CD4-positive, alpha-beta T cell treated with Interleukin-12 subunit alpha and Interleukin-12 subunit beta, for 1 hour (primary cell): ENCODE measurements around the gene CIAO2B.
A peak's percentile ranks its signal among the peaks of the same experiment; 100 is the strongest.

Experiments used
- DNase-seq: peaks from one replicate; pipeline ENCODE4 v3.0.0-alpha.2; 2020

CIAO2B gene

DNA sequence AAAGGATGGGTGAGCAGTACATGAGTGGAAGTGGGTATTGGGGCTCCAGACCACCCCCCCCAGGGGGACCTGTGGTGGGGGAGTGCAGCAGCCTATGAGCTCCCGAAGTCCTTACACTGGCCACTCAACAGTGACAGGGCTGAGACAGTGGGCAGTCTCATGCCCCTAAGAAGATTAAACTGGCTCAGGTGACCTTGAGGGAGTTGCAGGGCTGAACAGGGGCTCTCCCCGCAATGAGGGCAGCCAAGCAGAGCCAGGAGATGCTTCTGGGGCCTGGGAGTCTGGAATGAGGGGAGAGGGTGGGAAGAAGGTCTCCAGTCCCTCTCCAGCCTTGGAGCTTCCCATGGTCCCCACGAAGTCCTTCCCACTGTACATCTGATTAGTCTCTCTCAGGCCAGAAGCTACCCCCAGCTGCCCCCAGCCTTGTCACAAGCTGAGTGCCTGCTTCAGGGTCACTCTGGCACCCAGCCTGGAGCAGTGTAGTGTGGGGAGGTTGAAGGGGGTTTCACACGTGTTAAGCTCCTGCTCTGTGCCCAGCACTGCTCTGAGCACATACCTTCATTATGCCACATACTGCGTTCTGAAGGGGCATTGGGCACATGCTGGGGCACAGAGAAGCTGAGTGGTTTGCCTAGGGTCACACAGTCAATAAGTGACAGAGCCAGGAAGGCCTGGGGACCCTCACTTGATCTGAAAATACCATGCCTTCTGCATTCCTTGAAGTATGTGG, 14.5 kb downstream of the CIAO2B start:
- DNase-seq = no peak

DNA sequence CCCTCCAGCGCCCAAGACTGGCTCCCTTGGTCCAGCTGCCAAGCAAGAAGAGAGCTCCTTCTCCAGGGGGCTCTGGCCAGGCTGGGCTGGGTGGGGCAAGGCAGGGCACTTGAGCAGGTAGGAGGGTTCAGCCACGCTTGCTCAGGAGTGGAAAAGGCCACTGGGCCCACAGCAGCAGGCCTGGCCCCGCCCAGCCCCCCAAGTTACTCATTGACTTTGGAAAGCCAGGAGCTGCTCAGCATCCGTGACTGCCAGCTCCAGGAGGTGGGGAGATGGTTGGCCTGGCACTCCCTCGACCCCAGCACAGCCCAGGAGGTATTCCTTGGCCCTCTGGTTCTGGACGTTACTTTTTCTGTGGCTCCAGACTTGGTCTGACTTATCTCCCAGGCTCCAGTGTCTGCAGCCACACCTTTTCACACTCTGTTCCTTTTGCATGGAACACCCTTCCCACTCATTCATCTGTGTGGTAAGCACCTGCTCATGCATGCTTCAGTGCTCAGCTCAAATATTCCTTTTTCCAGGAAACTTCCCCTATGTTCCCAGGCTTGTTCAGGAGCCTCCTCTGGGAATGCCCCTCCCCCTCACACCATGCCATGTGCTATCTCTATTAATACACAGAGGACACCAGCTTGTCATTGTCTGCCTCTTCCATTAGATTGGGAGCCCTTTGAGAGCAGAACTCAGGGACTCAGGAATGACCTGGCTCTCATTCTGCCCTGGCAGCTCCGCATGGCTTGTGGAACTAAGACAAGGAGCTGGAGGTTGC, 15.2 kb downstream of the CIAO2B start, which contains the start of gene CDH16:
TSS of gene CDH16 (minus strand) at position 83 of the 766 bp plus-strand sequence. CDS start 820 bp downstream, outside the sequence.
- DNase-seq = no peak

DNA sequence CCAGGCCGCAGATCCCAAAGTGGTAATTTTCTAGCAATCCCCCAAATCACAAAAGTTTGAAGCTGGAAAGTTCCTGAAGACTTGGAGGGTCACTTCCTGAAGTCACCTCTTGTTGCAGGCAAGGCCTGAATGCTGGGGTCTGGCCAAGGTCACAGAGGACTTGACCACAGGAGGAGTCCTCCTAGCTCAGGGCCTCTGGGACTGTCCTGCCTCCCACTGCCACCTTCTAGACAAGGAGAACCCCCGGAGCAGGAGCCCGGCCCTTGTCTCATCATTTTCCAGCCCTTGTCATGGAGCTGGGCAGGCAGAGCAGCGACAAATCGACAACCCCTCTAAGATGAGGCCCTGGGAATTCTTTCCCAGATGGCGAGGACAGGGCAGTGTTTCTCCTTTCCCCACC, 15.8 kb downstream of the CIAO2B start:
- no peak for DNase-seq

DNA sequence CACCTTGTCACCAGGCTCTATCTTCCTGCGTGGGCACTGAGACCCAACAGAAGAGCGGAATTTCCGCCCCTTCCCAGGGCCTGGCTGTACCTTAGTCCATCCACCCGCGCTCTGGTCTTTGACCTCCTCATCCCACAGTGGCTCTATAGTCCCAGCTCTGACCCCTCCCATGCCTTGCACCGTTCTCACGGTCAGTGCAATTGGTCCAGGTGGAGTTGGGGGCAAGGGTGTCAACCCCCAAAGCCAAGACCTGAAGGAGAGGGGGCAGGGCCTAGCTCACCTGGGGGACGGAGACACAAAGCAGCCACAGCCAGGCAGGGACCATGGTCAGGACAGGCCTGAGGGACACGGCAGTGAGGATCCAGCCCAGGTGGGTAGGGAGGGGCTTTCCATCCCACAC, 16.5 kb downstream of the CIAO2B start:
- DNase-seq = no peak

DNA sequence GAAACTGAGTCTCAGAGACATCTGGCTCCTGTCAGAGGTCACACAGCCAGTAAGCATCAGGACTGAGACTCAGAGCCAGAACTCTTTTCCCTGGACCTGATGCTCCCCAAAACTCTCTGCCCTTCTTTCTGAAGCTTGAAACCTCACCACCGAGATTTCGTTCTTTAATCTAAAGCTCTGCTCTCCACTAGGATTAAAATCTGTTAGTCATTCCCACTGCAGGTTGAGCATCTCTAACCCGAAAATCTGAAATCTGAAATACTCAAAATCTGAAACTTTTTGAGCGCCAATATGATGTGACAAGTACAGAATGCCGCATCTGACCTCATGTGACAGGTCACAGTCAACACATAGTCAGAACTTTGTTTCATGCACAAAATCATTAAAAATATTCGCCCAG, 17.7 kb downstream of the CIAO2B start:
- DNase-seq = no peak

DNA sequence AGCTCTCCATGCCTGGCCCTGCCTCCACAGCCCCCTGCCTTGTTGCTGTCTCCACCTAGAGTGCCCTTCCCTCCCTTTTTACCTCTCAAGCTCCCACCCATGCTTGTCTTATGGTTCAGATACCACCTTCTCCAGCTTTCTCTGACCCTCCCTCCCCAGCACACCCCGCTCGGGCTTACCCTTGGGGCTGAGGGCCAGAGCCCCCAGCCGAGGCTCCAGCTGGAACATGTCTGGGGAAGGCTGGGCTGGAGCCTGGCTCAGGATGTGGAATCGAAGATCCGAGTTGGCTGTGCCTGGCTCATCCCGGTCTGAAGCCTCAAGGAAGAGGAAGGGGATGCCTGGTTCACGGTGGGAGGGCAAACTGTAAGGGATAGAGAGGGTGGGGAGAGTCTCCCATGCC, 19.2 kb downstream of the CIAO2B start:
- DNase-seq = no peak

DNA sequence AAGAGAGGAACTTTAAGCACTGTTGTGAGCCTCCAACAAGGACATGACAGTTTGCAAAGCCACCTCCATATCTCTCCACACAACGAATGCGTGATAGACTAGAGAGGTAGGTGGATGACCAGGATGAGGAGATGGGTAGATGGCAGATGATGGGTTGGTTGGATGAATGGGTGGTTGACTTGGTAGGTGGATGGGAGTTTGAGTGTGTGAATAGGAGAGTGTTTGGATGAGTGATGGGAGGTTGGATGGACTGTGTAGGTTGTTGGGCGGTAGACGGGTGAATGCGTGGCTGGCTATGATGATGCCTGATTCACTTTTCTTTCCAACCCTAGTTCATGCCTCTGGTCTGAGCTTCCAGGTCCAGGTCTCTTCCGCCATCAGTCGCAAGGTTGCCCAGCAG, 19.7 kb downstream of the CIAO2B start:
- DNase-seq = no peak

DNA sequence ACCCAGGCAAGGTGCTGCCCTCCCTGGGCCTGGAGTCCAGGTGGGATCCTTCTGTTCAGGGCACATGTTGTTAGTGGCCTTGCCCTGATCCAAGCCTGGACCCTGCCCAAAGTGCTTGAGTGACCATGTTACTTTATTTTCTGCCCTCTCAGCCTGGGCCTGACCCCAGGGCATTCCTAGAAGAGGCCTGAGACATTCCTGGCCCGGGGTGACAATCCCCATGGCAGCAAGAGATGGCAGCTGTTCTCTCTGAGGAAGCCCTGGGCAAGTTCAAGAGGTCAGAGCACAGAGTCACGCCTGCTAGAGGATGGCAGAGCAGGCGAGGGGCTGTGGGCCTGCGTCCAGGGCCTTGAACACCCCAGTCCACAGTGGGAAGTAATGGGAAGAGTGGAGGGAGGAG, 20.5 kb downstream of the CIAO2B start:
- DNase-seq = no peak

DNA sequence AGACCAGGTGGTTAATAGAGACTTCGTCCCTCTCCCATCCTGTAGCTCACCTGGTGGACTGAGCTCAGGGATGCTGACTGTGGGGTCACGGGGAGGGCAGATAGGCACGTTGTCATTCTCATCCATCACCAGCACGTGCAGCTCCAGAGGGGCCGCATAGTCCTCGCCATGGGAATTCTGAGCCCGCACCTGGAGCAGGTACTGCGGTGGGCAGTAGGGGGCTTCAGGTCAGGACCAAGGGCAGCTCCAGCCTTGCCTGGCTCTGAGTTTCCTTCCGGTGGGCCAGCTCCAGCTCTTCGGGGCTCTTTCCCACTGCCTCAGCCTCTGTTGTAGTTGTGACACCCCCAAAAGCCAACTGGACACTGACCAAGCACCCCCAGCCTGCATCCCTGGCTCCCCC, 21.1 kb downstream of the CIAO2B start:
- DNase-seq = no peak

DNA sequence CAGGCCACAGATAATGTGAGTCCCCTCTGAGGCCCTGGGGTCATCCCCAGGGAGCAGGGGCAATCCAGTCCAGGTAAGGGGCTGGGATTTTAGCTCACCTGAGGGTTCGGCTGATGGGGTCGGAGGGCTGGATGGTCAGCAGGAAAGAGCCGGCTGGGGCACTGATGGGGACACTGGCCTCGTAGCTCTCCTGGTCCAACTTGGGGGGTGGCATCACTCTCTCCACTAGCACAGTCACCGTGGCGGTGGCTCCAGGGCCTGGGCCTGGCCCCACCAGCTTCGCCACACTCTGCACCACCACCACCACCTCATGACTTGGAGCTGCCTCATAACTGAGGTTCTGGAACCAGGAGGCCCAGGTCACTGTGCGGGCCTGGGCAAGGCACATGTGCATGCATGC, 22.4 kb downstream of the CIAO2B start:
- no peak for DNase-seq

DNA sequence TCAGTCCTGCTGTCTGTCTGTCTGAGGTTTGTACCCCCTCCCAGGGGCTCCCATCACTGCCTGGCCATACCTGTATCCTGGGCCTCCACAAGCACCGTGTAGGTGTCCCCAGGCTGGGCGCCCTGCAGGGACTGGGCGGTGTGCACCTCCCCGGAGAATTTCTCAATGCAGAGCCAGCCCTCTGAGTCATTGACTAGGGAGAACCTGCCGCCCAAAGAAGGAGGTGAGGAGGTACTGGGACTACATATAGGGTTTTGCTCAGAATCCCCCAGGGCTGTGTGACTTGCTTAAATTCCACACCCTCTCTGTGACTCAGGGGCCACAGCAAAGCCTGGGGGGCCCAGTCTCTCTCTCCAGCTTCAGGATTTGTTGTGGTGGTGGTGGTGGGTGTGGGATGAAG, 23.1 kb downstream of the CIAO2B start:
- no peak for DNase-seq

DNA sequence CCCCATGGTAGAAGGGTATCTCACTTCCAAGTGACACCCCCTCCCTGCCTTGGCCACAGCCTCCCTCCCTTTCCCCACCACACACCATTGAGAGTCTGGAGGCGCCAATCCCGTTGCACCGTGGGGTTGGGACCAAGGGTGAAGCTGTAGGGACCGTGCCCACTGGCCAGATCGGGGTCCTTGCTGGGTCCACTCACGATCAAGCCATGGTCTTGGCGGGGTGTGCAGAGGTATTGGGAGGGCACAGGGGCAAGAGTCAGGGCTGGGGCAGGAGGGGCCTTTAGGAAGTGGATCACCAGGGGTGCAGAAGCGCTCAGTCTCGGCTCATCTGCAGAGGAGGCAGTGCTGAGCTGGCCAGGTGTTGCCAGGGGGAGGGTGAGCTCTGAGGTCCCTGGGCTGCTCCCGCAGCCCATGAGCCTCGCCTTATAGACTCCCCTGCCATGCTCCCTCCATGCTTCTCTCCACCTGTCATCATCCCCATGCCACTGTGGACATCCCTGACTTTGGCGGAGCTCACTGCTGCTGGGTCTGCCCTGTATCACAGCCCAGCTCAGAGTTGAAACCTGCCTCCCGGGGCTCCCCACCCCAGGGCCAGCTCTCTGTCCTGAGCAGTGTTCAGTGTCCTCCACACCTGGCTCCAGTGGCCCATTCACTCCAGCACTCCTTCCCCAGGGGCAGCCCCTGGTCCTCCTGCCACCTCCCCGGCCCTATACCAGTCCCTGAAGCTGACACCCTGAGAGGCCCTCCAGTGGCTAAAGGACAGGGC, 23.8 kb downstream of the CIAO2B start:
- DNase-seq = no peak

DNA sequence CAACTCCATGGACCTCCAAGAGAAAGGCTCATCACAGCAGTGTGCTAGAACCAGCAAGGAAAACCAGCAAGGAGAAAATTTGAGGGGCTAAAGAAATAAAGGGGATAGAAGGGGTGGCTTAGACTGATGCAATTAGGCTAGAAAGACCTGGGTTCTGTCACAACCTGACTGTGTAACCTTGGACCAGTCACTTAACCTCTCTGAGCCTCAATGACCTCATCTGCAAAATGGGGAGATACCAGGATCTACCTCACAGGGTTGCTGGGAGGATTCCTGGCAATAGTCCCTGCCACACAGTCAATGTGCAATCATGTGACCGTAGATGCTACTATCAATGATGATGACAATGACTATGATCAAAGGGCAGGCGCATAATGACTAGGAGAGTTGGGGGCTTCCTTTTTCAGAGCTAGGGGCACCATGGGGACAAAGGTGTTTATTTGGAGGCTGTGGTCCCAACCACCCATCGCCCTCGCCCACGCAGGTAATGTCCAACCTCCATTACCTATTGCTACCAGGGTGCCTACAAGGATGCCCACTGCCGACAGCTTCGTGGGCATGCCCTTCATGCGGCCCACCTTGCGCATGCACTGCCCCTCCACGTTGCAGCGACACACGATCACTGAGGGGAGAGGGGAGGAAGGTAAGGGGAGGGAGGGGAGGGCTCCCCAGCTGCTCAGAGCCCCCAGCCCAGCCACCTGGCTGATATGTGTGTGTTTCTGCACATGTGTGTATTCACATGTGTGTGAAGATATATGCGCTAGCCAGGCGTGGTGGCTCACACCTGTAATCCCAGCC, 25.2 kb downstream of the CIAO2B start:
- no peak for DNase-seq

DNA sequence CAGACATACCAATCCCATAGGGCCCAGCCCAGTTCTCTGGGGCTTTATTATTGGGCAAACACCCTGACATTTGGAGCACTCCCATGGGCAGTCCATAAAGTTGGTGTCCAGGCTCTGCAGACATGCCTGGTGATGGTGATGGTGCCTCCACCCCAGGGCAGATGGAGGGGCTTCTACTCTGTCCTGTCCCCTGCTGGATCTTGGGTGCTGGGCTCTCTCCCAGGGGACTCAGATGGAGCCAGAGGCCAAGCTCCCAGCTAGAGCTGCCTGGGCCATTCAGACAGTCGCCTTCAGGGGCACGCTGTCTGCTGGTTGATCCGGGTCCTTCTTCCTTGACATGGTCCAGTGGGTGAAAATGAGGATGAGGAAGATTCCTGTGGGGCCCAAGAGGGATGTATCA, 26.1 kb downstream of the CIAO2B start:
- no peak for DNase-seq

DNA sequence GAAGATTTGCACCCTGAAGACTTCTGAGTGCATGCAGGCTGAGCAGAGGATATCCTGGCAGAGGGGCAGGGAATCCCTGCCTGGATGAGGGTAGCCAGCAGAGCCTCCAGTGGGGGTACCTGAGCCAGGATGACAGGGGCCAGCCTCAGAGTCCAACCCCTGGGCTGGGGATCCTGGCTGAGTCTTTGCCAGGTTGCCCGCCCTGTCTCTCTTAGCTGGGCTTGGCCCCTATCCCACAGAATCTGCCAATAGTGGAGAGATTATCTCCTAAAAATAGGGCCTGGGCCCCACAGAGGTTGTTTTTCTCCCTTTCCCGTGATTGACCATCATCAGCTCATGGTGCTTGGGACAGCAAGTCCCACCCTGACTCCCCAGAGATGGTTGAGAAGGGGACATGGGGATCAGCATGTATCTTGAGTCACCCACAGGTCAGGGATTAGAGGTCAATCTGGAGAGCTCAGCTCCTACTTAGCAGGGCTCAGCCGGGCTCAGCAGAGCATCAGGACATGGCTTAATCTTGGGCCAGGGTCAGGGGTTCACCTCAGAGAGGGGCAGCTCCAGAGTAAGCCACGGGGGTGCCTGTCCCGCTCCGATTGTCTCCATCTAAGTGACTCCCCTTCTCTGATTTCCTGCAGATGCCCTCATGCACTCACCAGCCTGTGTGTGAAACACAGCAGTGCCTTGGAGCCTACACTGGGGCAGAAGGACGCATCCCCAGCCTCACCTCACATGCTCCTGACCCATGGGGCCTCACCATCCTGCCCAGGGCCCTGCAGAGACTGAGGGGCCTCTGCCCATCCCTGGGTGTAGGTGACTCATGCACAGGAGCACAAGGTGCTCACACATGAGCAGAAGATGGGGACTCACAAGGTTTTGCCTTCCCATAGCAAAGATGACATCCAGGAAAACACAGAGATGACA, 27.0 kb downstream of the CIAO2B start:
- no peak for DNase-seq

DNA sequence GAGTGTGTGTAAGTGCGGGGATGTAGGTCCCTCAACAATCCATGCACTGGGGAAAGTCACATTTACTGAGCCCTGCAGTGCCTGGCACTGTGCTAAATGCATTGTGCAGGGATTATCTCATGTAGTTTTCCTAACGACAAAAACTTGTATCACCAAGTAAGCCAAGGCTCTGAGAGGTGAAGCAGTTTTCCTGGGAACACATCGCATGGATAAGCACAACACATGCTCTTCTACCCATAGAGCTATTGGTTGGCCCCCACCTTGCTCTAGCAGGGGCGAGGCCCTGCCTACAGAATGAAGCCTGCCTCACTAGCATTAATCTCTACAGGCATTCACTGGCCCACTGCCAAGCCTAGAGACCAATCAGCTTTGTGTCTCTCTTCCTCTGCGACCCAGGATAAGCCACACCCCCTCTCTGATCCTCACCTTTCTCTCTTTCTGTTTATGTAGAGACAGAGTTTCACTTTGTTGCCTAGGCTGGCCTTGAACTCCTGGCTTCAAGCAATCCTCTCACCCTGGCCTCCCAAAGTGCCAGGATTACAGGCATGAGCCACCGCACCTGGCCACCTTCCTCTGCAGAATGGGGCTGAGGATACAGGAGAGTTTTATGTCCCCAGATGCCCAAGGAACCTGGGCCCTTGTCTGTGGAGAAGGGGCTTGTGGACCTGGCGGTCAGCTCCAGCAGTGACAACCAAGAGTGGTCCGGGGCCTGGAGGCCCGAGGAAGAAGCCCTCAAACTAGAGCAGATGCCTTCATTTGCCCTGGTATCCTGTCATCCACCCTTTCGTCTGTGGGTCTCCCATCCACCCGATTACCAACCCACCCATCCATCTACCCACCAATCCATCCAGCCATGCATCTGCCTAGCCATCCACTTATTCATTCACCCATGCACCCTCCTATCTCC, 28.3 kb downstream of the CIAO2B start:
- peak; percentile 36 for DNase-seq

DNA sequence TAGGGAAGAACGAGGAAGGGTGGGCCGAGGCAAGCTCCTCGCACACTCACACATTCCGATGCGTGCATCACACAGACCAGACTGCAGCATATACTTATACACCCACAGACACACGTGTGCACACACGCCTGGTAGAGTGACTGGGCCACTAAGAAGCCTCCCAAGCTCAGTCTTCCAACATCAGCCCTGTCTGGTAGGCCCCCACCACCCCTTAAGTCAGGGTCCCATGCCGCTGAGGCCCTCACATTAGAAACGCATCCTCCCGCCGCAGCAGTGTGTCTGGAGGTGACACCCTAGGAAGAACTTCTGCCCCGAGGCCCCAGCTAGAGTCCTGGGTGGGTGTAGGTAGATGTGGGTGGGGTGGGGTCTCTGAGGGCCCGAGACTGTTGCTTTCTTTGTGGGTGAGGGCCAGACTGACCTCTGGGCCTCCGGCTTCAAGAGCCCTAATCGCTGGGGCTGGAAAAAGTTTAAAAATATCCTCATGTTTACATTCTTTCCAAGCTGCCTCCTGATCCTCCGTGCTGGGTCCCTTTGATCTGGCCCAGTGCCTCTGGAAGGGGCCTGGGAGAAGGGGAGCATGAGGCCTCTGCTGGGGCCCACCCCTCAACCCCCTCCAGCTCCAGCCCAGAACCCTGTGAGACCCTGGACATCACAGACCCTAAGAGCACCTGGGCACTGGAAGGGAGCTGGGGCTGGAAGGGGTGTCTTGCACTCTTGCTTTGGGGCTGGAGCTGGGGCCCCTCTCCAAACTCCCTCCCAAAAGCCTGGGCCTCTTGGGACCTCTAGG, 29.2 kb downstream of the CIAO2B start:
- DNase-seq = no peak

DNA sequence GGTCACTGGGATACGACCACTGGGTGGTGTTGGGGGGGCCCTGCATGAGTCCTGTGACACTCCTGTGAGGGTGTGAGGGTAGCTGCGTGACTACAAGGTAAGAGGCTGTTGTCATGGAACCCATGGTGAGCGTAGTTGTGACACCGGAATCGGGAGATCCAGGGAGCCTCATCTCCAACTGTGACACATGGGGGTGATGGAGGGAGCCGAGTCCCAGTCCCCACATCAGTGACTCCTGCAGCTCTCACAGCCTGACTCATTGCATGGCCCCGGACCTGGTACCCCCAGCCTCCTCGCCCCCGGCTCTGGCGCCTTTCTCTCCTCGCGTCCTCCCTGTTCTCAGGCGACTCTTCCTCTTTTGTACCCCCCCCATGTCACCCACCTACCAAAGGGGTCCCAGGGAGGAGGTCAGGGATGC, 29.8 kb downstream of the CIAO2B start:
- no peak for DNase-seq

DNA sequence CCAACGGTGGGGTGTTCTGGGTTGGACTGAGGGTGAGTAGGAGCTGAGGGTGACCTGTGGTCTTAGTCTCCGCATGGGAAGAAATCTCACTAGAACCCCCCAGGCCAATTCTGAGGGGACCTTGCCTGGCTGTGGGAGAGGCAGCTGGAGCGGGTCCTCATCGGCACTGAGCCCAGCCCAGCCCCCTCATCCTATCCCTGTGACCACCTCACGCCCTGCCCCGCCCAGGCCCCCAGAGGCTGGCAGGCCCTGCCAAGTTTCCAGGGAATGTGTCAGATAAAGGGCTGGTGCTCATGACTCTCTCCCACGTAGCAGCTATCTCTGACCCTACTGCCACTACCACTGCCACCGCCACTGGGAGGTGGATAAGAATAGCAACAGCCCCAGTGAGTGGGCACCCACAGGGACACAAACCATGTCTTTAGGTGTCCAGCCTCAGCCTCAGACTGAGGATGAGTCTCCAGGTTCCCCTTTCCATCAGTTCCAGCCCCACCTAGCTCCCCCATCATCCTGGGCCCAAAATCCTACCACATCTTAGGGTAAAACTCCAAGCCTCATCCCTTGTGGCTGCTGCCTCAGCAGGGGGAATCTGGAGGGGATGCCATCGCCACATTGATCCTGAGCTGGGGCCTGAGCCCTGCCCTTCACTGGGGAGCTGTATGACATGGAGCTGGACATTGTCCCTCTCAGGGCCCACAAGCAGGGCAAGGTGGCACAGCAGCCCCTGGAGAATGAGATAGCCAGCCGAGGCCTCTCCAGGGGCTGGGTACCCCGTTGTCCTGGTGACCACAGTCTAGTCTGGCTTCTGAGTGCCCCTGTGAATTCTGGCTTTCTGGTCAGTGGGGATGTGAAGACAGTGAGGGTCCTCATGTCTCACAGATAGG, 30.4 kb downstream of the CIAO2B start:
- no peak for DNase-seq
